ENCODE data around the gene GLYATL1B.
"Not testable (repeated sequence)": the region's sequence is repeated elsewhere in the genome, so short reads cannot be mapped to it uniquely, and the experiment has no call there.

GLYATL1B gene

DNA sequence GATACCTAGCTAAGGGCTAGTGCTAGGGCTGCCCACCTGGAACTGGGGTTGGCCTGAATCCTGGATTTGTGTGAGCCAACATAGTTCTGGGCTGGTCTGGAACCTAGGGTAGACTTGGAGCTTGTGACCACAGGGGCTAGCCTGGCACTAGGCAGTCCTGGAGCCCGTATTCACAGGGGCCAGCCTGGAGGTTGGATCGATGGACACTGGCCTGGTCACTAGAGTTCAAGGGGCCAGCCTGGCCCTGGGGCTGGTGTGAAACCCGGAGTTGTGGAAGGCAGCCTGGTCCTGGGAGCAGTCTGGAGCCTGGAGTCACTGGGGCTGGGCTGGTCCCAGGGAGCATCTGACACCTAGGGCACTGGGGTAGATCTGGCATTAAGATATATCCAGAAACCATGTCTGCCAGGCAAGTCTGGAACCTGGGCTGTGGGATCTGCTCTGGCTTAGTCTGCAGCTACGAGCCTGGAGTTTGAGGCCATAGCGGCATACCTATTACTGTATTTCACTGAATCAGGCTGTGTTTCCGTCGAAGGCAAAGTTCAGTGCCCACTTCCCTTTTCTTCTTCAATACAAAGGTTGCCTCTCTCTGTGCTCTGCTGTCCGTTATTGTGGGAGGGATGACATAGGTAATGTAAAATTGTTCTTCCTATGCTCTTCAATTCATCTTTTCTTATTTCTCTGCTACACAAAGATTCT, 9.1 kb upstream of the GLYATL1B start:
- Histone ChIP-seq H3K79me2 (ENCODE audit: insufficient read depth, low read depth) (no peaks in the 10 kb centered on the region), H3K4me3 (IDR thresholded peaks at IDR 0.05; ENCODE audit: insufficient read depth, low read depth, low read length) (no peak overlapping the region), H3K27ac (no peak overlapping the region), H3K9ac (no peak overlapping the region), H2AFZ (ENCODE audit: low read depth) (no peak overlapping the region), H3K4me1 (ENCODE audit: low read depth, poor library complexity, severe bottlenecking) (no peaks in the 10 kb centered on the region), H4K20me1 (ENCODE audit: insufficient read depth) (no peaks in the 10 kb centered on the region), H3K27me3 (ENCODE audit: insufficient read depth, low read depth) (no peaks in the 10 kb centered on the region), H3K4me2 (no peak overlapping the region), H3K36me3 (ENCODE audit: insufficient read depth) (no peaks in the 10 kb centered on the region)
- TF ChIP-seq, protein P1, sequence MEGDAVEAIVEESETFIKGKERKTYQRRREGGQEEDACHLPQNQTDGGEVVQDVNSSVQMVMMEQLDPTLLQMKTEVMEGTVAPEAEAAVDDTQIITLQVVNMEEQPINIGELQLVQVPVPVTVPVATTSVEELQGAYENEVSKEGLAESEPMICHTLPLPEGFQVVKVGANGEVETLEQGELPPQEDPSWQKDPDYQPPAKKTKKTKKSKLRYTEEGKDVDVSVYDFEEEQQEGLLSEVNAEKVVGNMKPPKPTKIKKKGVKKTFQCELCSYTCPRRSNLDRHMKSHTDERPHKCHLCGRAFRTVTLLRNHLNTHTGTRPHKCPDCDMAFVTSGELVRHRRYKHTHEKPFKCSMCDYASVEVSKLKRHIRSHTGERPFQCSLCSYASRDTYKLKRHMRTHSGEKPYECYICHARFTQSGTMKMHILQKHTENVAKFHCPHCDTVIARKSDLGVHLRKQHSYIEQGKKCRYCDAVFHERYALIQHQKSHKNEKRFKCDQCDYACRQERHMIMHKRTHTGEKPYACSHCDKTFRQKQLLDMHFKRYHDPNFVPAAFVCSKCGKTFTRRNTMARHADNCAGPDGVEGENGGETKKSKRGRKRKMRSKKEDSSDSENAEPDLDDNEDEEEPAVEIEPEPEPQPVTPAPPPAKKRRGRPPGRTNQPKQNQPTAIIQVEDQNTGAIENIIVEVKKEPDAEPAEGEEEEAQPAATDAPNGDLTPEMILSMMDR (conservative IDR thresholded peaks at IDR 0.05; ENCODE audit: low read depth, low read length) = no peak

DNA sequence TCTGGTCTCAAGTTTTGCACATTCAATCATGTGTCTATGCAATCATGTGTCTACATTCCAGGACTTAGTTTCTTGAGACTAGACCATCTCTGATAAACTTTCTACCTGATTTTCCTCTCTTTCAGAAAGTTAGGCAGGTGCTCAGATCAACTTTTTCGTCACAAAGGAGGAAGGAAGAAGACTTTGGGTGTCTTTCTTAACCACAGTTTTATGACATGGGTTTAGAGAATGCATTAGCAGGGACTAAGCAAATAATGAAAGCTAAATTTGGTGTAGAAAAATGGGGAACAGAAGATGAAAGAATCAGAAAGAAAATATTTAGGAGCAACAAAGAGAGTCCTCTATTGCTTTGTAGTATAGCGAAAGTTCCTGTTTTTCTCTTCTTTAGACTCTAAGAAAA, 7.7 kb upstream of the GLYATL1B start:
- no peak overlapping the region for H2AFZ ChIP-seq (ENCODE audit: low read depth)
- H3K4me3 ChIP-seq (IDR thresholded peaks at IDR 0.05; ENCODE audit: insufficient read depth, low read depth, low read length) = no peak overlapping the region
- TF ChIP-seq, protein P1 (conservative IDR thresholded peaks at IDR 0.05; ENCODE audit: low read depth, low read length) = no peak
- H3K4me2 ChIP-seq = no peak overlapping the region
- H3K79me2 ChIP-seq (ENCODE audit: insufficient read depth, low read depth) = no peaks in the 10 kb centered on the region
- H3K27me3 ChIP-seq (ENCODE audit: insufficient read depth, low read depth) = no peaks in the 10 kb centered on the region
- H4K20me1 ChIP-seq (ENCODE audit: insufficient read depth) = no peaks in the 10 kb centered on the region
- no peak overlapping the region for H3K27ac ChIP-seq
- H3K4me1 ChIP-seq (ENCODE audit: low read depth, poor library complexity, severe bottlenecking) = no peaks in the 10 kb centered on the region
- H3K36me3 ChIP-seq (ENCODE audit: insufficient read depth) = no peaks in the 10 kb centered on the region
- H3K9ac ChIP-seq = no peak overlapping the region

DNA sequence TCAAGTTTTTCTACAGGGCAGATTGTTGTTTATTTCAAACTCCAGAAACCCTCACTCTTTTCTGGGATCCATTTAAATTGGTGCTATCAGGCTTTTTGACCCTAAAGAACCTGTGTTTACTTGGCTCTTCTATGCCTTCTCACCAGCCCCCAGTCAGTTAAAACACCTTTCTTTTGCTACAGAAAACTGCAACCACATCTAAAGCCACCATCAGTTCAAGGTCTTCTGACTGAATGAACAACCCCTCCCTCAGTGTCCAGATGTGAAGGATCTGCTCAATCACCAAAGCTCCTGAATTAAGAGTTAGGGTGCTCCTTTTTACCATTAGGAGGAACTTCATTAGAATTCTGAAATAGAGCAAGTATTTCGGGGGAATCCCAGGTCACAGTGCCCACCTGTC, 7.0 kb upstream of the GLYATL1B start:
- H3K79me2 ChIP-seq (ENCODE audit: insufficient read depth, low read depth) = no peaks in the 10 kb centered on the region
- no peak overlapping the region for H3K4me2 ChIP-seq
- H3K9ac ChIP-seq = no peak overlapping the region
- H3K4me3 ChIP-seq (IDR thresholded peaks at IDR 0.05; ENCODE audit: insufficient read depth, low read depth, low read length) = no peak overlapping the region
- no peaks in the 10 kb centered on the region for H4K20me1 ChIP-seq (ENCODE audit: insufficient read depth)
- no peaks in the 10 kb centered on the region for H3K36me3 ChIP-seq (ENCODE audit: insufficient read depth)
- no peaks in the 10 kb centered on the region for H3K4me1 ChIP-seq (ENCODE audit: low read depth, poor library complexity, severe bottlenecking)
- no peak overlapping the region for H3K27ac ChIP-seq
- no peak overlapping the region for H2AFZ ChIP-seq (ENCODE audit: low read depth)
- TF ChIP-seq, protein P1 (conservative IDR thresholded peaks at IDR 0.05; ENCODE audit: low read depth, low read length) = no peak
- H3K27me3 ChIP-seq (ENCODE audit: insufficient read depth, low read depth) = no peaks in the 10 kb centered on the region

DNA sequence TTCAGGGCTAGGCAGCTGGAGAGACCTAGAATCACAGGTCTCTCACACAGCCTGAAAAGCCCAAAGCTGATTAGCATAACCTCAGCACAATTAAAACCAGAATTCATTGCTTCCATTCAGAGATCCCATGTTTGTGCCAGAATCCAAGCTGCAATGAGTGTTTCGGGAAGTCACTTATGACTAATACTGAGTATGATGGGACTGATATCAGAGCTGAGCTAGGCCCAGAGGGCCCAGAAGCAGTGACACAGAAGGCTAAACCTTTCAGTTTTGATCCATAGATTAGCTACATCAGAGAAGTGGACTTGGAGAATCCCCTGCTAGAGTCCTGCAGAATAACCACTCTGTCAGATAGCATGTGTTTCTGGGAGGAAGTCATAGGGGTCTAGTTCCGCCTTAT, 5.7 kb upstream of the GLYATL1B start:
- H2AFZ ChIP-seq (ENCODE audit: low read depth); H3K79me2 ChIP-seq (ENCODE audit: insufficient read depth, low read depth); H3K27me3 ChIP-seq (ENCODE audit: insufficient read depth, low read depth); H3K9ac ChIP-seq; H3K4me3 ChIP-seq (IDR thresholded peaks at IDR 0.05; ENCODE audit: insufficient read depth, low read depth, low read length); H3K4me2 ChIP-seq; H3K36me3 ChIP-seq (ENCODE audit: insufficient read depth); H3K4me1 ChIP-seq (ENCODE audit: low read depth, poor library complexity, severe bottlenecking); H4K20me1 ChIP-seq (ENCODE audit: insufficient read depth); H3K27ac ChIP-seq: not testable (repeated sequence)

DNA sequence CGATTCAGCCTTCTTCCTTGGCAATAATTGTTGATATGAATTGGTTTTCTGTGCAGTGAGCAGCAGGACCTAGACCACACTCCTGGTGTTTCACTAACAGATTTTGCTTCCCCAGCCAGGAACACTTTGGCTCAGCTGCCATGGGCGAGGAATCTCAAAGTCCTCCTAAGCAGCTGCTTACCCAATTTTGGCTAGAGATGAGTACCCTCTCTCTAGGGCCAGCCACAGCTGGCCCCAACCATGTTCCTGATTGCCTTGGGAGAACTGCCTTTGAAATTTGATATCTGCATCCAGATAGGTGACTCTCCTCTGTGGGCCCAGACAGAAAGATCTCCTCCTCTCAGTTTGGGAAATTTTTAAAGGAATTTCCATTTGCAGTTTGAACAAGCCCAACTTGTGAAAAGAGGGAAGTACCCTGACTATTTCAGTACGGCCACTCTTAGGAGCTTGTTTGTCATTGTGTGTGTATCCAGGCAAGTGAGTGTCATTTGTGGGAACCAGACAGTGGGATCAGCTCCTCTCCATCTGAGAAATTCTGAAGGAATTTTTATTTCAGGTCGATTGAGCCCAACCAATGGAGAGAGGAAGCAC, 4.6 kb upstream of the GLYATL1B start:
- not testable (repeated sequence) for H3K4me1 ChIP-seq (ENCODE audit: low read depth, poor library complexity, severe bottlenecking); H3K4me2 ChIP-seq; H3K27me3 ChIP-seq (ENCODE audit: insufficient read depth, low read depth); H3K4me3 ChIP-seq (IDR thresholded peaks at IDR 0.05; ENCODE audit: insufficient read depth, low read depth, low read length); H3K79me2 ChIP-seq (ENCODE audit: insufficient read depth, low read depth); H2AFZ ChIP-seq (ENCODE audit: low read depth); H3K36me3 ChIP-seq (ENCODE audit: insufficient read depth); H3K9ac ChIP-seq; H4K20me1 ChIP-seq (ENCODE audit: insufficient read depth); H3K27ac ChIP-seq

Measured in KMS-11 (cell line).